Mesendoderm (in vitro differentiated cells): ENCODE results near the gene USF2.
A peak's percentile ranks its signal among the peaks of the same experiment; 100 is the strongest.
"Not testable (repeated sequence)": the region's sequence is repeated elsewhere in the genome, so short reads cannot be mapped to it uniquely, and the experiment has no call there.

Source experiments
- DNase-seq: peaks from one replicate; pipeline ENCODE4 v3.0.0; 2013
- H2AK5ac ChIP-seq: 2 replicates; pipeline ENCODE4 v1.6.1; 2013; ENCODE audit warnings: low read length, inconsistent platforms
- H2BK120ac ChIP-seq: 2 replicates; pipeline ENCODE4 v1.6.1; 2013; ENCODE audit warnings: low read depth, mild to moderate bottlenecking, low read length, moderate library complexity, mixed read lengths
- H2BK15ac ChIP-seq: replicated peaks from 2 replicates; pipeline ENCODE4 v1.6.1; 2013; ENCODE audit warnings: low read depth, mild to moderate bottlenecking, moderate library complexity
- H2BK5ac ChIP-seq: 2 replicates; pipeline ENCODE4 v1.6.1; 2013; ENCODE audit warnings: low read length, inconsistent platforms
- H3K18ac ChIP-seq: 2 replicates; pipeline ENCODE4 v1.6.1; 2013; ENCODE audit warnings: mild to moderate bottlenecking, low read length, mixed read lengths
- H3K23ac ChIP-seq: one replicate; pipeline ENCODE4 v1.6.1; 2013; ENCODE audit warnings: low read length
- H3K27ac ChIP-seq: 2 replicates; pipeline ENCODE4 v1.5.1; 2013; ENCODE audit warnings: low read depth, mild to moderate bottlenecking, inconsistent platforms, low read length, moderate library complexity
- H3K27me3 ChIP-seq: 2 replicates; pipeline ENCODE4 v1.6.1; 2013; ENCODE audit warnings: low read length, control low read depth, mild to moderate bottlenecking, inconsistent platforms; ENCODE audit not compliant: insufficient read depth, poor library complexity
- H3K36me3 ChIP-seq: 2 replicates; pipeline ENCODE4 v1.6.1; 2013; ENCODE audit warnings: low read length, inconsistent platforms; ENCODE audit not compliant: control insufficient read depth, insufficient read depth
- H3K4ac ChIP-seq: one replicate; pipeline ENCODE4 v1.6.1; 2013; ENCODE audit warnings: low read depth, mild to moderate bottlenecking, low read length, moderate library complexity
- H3K4me1 ChIP-seq: 2 replicates; pipeline ENCODE4 v1.6.1; 2013; ENCODE audit warnings: low read depth, low read length, inconsistent platforms; ENCODE audit not compliant: control insufficient read depth
- H3K4me2 ChIP-seq: 2 replicates; pipeline ENCODE4 v1.6.1; 2013; ENCODE audit warnings: low read length
- H3K4me3 ChIP-seq: 2 replicates; pipeline ENCODE4 v1.5.1; 2013; ENCODE audit warnings: mild to moderate bottlenecking, low read length
- H3K56ac ChIP-seq: one replicate; pipeline ENCODE4 v1.6.1; 2013; ENCODE audit warnings: low read length
- H3K79me1 ChIP-seq: 2 replicates; pipeline ENCODE4 v1.6.1; 2013; ENCODE audit warnings: low read length, inconsistent platforms
- H3K79me2 ChIP-seq: 2 replicates; pipeline ENCODE4 v1.6.1; 2013; ENCODE audit warnings: mild to moderate bottlenecking, low read length; ENCODE audit not compliant: control insufficient read depth, insufficient read depth
- H3K9ac ChIP-seq: 2 replicates; pipeline ENCODE4 v1.6.1; 2013; ENCODE audit warnings: low read length, inconsistent platforms
- H4K5ac ChIP-seq: one replicate; pipeline ENCODE4 v1.6.1; 2013; ENCODE audit warnings: low read length
- H4K8ac ChIP-seq: one replicate; pipeline ENCODE4 v1.6.1; 2013; ENCODE audit warnings: low read depth, mild to moderate bottlenecking, control low read depth, low read length, moderate library complexity
- WGBS: extraction: QIAGEN DNeasy Blood & Tissue Kit; methylation state at CpG from one replicate; pipeline ENCODE4 v1.1.7; 2013; ENCODE audit warnings: low lambda C conversion rate, missing lambda C conversion rate; ENCODE audit not compliant: insufficient coverage; ENCODE audit errors: extremely low coverage; 5-methylcytosine and 5-hydroxymethylcytosine counted together

Gene USF2

GRCh38 chr19:35285095-35285449 lies 16.3 kb downstream of the USF2 start:
- Histone ChIP-seq H4K5ac (no peak overlapping the region), H4K8ac (no peak overlapping the region), H2BK15ac (no peak overlapping the region), H3K36me3 (no peaks in the 10 kb centered on the region), H3K18ac (no peak overlapping the region), H2BK5ac (no peak overlapping the region), H3K23ac (no peak overlapping the region), H2AK5ac (no peak overlapping the region), H3K4me1 (no peaks in the 10 kb centered on the region), H3K56ac (peak overlapping the region; percentile 67), H3K4me2 (no peak overlapping the region), H3K4me3 (no peak overlapping the region), H3K27me3 (no peaks in the 10 kb centered on the region), H3K27ac (no peak overlapping the region), H2BK120ac (no peak overlapping the region), H3K9ac (no peak overlapping the region), H3K4ac (no peak overlapping the region), H3K79me1 (no peaks in the 10 kb centered on the region), H3K79me2 (no peaks in the 10 kb centered on the region)
- no CpG with 5 or more reads among the region's 1 CpG for WGBS
- no peak for DNase-seq

- not testable (repeated sequence) for H3K27ac ChIP-seq, H3K79me2 ChIP-seq, H4K5ac ChIP-seq, H3K9ac ChIP-seq, DNase-seq, H3K4me2 ChIP-seq, H3K4me1 ChIP-seq, H2BK15ac ChIP-seq, H4K8ac ChIP-seq, H3K23ac ChIP-seq, H3K56ac ChIP-seq, H3K79me1 ChIP-seq, H3K27me3 ChIP-seq, H3K4me3 ChIP-seq, H3K4ac ChIP-seq, H3K36me3 ChIP-seq, H2BK120ac ChIP-seq, H3K18ac ChIP-seq, H2BK5ac ChIP-seq, H2AK5ac ChIP-seq
- WGBS, result no CpG with 5 or more reads among the region's 3 CpGs
Observed at GRCh38 chr19:35285465-35285864, 16.7 kb downstream of the USF2 start.

GRCh38 chr19:35286101-35286500 lies 17.3 kb downstream of the USF2 start:
- not testable (repeated sequence) for H3K79me2 ChIP-seq, H4K8ac ChIP-seq, H2AK5ac ChIP-seq, H3K4me2 ChIP-seq, H3K18ac ChIP-seq, DNase-seq, H3K79me1 ChIP-seq, H3K4ac ChIP-seq, H3K27me3 ChIP-seq, H3K23ac ChIP-seq, H3K4me1 ChIP-seq, H2BK5ac ChIP-seq, H4K5ac ChIP-seq, H3K4me3 ChIP-seq, H3K9ac ChIP-seq, H3K36me3 ChIP-seq, H3K27ac ChIP-seq, H3K56ac ChIP-seq, H2BK15ac ChIP-seq, H2BK120ac ChIP-seq
- no CpG with 5 or more reads among the region's 5 CpGs for WGBS

- Histone ChIP-seq H3K23ac (no peak overlapping the region), H4K5ac (no peak overlapping the region), H2BK15ac (no peak overlapping the region), H3K79me2 (no peaks in the 10 kb centered on the region), H2BK120ac (no peak overlapping the region), H3K27ac (no peak overlapping the region), H2AK5ac (no peak overlapping the region), H4K8ac (no peak overlapping the region), H3K36me3 (no peaks in the 10 kb centered on the region), H3K79me1 (no peaks in the 10 kb centered on the region), H3K4ac (no peak overlapping the region), H3K27me3 (no peaks in the 10 kb centered on the region), H3K18ac (no peak overlapping the region), H3K56ac (no peak overlapping the region), H3K9ac (no peak overlapping the region), H3K4me2 (no peak overlapping the region), H3K4me3 (no peak overlapping the region), H2BK5ac (no peak overlapping the region), H3K4me1 (no peaks in the 10 kb centered on the region)
- no peak for DNase-seq
- no CpG with 5 or more reads among the region's 10 CpGs for WGBS
Observed at GRCh38 chr19:35287713-35288112, 19.0 kb downstream of the USF2 start.

GRCh38 chr19:35288331-35288730 lies 19.6 kb downstream of the USF2 start:
- DNase-seq, result no peak
- Histone ChIP-seq H2AK5ac (no peak overlapping the region), H3K79me2 (no peaks in the 10 kb centered on the region), H3K4me2 (no peak overlapping the region), H4K5ac (no peak overlapping the region), H3K23ac (no peak overlapping the region), H3K27me3 (no peaks in the 10 kb centered on the region), H3K56ac (no peak overlapping the region), H3K79me1 (no peaks in the 10 kb centered on the region), H3K4me3 (no peak overlapping the region), H2BK15ac (no peak overlapping the region), H3K18ac (no peak overlapping the region), H3K4ac (no peak overlapping the region), H3K36me3 (no peaks in the 10 kb centered on the region), H3K27ac (no peak overlapping the region), H4K8ac (no peak overlapping the region), H2BK5ac (no peak overlapping the region), H3K9ac (no peak overlapping the region), H2BK120ac (no peak overlapping the region), H3K4me1 (no peaks in the 10 kb centered on the region)
- WGBS, result no CpG with 5 or more reads among the region's 2 CpGs

GRCh38 chr19:35288906-35289305 lies 20.1 kb downstream of the USF2 start:
- no peaks in the 10 kb centered on the region for H3K27me3 ChIP-seq
- no peak overlapping the region for H4K8ac ChIP-seq
- no peaks in the 10 kb centered on the region for H3K4me1 ChIP-seq
- no peak overlapping the region for H3K27ac ChIP-seq
- no peak overlapping the region for H4K5ac ChIP-seq
- no peak overlapping the region for H3K4ac ChIP-seq
- no peak overlapping the region for H2BK5ac ChIP-seq
- H3K36me3 ChIP-seq, result no peaks in the 10 kb centered on the region
- H3K18ac ChIP-seq, result no peak overlapping the region
- no CpG with 5 or more reads among the region's 5 CpGs for WGBS
- no peak for DNase-seq
- H2AK5ac ChIP-seq, result no peak overlapping the region
- no peak overlapping the region for H3K23ac ChIP-seq
- no peak overlapping the region for H2BK15ac ChIP-seq
- no peak overlapping the region for H3K4me3 ChIP-seq
- no peak overlapping the region for H3K56ac ChIP-seq
- H2BK120ac ChIP-seq, result no peak overlapping the region
- no peaks in the 10 kb centered on the region for H3K79me2 ChIP-seq
- no peak overlapping the region for H3K9ac ChIP-seq
- H3K4me2 ChIP-seq, result no peak overlapping the region
- no peaks in the 10 kb centered on the region for H3K79me1 ChIP-seq
